SIG-M5 (cell line): Measurements from ENCODE around the gene SAMD9.
A peak's percentile ranks its signal among the peaks of the same experiment; 100 is the strongest.
"Not testable (repeated sequence)": the region's sequence is repeated elsewhere in the genome, so short reads cannot be mapped to it uniquely, and the experiment has no call there.

Source experiments
- DNase-seq: peaks from one replicate; lab custom pipeline; 2025; lab: John Stamatoyannopoulos, UW

The SAMD9 gene

DNA sequence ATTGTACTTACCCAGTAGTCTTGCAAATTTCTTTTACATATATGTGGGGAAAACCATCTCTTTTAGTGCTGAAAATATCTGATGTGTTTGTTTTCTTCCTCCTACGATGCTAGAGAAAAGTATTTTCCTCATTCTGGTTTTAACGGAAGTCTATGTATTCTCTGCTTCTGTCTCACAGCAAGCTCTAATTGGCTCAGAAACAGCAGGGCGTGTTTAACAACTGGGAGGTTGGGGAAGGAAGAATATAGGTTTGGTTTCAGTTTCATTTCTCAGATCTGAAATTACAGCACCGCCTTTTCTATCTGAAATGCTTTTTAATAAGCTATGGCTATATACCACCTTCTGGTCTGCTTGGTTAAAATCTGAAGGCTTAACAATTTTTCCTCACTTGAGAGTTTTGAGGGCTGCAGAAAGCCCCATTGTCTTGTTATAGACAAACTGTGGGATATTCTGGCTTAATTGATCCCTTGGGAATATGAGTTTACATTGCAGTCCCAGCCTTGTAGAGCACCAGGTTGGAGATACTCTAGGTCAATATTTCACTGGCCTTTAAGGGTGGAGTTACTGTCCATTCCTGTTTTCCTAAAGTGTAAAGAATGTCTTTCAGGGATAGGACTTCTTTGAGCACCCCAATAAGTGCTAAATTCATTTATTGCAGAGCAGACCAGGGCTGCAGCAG, at the start of gene SAMD9:
SAMD9 (minus strand) TSS at position 128 of the 679 bp plus-strand sequence. CDS start 11,882 bp downstream, outside the sequence.
- peak; percentile 79 for DNase-seq

DNA sequence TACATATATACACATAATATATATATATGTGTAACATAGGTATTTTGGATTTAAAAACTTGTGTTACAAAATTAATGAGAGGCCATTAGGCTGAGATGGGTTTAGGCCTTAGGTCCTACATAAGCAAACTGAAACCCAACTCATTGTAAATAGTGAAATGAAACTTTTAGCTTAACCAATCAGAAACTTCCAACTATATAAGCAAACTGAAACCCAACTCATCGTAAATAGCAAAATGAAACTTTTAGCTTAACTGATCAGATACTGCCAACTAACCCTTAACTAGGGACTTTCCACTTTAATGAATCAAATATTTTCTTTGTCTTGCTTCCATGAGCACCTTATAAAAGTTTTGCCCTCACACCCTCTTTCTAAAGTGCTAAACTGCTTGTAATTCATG, 47.7 kb upstream of the SAMD9 start:
- no peak for DNase-seq

DNA sequence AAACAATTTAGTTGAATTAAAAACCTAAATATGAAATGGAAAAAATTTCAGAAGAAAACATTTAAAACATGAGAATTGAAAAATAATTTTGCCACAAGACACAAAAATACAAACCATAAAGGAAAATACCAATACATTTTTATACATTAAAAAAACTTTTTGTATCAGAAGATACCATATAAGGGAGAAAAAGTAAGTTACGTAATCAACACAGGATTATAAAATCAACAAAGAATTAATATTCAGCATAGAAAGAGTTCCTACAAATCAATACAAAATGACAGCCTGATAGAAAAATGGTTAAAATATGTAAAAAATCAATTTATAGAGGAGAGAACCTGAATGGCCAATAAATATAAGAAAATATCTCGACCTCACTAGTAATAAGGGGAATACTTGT, 47.0 kb upstream of the SAMD9 start:
- no peak for DNase-seq

DNA sequence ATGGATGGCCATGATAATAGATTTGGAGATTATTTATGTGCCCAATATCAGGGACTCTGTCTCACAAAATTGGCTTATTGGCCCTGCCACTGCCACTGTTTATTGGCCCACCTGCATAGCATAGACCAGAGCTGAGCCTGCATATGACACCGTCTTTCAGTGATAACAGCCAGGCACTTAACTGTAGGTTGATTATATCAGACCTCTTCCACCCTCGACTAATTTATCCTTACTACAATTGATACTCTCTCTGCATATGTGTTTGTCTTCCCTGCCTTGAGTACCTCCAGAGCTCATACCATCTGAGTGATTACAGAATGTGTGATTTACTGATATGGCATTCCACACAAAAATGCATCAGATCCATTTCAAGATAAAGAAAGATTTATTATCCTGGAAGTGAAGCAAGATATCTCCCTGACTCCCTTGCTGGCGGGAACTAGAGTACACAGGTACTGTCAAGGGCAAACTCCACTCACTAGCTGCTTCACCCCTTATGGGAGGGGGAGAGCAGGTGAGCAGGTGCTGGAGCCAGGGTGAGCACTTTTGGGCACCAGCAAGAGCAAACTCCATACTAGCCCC, 43.5 kb upstream of the SAMD9 start:
- DNase-seq: no peak

DNA sequence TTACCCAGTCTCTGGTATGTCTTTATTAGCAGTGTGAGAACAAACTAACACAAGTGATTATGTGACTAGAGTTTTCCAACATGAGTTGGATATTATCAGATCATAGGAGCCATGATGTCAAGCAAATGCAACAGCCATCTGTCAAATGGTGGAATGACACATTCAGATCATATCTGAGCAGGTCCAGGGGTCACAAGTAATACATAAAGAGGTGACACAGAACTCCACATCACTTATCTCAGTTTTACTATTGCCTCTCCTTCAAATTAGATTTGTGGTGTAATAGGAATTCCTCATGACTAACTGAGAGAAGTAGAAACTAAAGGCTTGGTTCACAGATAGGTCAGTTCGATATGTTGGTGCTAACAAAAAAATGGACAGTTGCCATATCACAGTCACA, 42.6 kb upstream of the SAMD9 start:
- DNase-seq: no peak

DNA sequence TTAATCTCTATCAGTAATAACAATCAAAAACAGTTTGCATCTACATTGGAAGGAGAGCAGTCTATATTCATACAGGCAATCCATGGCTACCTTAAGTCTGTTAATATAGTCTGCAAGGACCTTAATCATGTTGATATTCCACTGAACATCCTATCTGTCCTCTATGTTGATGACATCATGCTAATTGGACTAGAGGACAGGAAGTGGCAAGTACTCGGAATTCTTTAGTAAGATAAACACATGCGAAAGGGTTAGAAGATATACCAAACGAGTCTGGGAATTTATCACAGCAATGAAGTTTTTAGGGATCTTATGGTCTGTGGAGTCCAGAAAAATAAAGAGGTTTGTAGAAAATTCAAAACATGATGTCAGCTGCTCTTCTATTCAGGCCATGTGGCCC, 41.7 kb upstream of the SAMD9 start:
- DNase-seq: no peak

GRCh38 chr7:93156884-93157283, 39.1 kb upstream of the SAMD9 start:
- DNase-seq: no peak

DNA sequence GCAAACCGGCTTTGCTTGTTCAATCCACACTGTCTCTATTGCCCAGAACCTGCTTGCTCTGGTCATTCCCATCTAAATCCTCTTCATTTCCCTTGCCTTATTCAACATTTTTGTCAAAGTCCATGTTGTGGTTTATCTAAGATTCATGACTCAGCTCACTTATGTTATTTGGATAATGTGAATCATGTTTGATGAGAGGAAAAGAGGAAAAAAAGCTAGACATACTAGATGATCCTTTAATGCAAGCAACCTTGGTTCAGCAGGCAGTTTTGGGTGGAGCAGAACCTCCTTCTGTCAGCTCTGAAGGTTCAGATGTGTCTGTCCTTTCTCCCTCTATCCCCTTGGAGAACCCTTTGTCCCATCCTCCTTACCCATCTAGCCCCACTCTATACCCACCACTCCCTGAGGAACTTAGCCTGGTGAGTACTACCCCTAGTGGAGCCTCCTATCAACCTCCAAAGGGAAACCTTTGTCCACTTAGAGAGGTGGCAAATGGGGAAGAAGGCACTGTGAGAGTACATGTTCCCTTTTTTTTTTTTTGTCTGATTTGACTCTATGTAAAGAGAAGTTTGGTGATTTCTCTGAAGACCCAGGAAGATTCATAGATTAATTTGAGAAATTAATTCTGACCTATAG, 32.5 kb upstream of the SAMD9 start:
- DNase-seq: no peak

DNA sequence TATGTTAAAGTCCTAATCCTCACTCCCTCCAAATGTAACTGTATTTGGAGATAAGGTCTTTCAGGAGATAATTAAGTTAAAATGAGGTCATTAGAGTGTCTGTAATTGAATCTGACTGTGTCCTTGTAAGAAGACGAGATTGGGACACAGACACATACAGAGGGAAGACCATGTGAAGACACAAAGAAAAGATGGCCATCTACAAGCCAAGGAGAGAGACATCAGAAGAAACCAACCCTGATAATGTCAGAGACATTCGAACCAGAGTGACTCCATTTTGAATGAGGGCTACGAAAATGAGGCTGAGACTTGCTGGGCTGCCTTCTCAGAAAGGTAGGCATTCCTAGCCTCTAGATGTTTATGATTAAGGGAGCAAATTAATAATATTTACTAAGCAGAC, 30.9 kb upstream of the SAMD9 start:
- DNase-seq: no peak

GRCh38 chr7:93148144-93148543, 30.4 kb upstream of the SAMD9 start, which contains the start of gene SAMD9L:
Gene SAMD9L (minus strand): TSS chr7:93148385. CDS start chr7:93135971, 12,414 bp downstream.
- DNase-seq: peak; percentile 44

DNA sequence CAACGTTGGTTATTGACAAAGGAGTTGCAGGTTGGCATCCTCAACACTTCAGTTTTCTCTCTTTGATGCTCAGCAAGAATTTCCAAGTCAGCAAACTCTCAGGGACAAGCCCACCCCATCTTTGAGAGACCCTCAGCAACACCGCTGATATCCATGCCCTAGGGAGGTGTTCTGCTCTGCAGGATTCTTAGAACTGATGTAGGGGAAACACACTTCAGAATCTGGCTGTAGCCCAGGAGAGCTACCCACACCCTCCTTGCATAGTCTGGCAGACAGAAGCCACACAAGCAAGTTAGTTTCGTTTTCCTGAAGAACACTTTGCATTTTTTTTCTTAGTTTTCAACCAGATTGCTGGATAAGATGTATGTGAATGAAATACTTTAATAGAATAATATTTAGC, 29.6 kb upstream of the SAMD9 start:
- no peak for DNase-seq

DNA sequence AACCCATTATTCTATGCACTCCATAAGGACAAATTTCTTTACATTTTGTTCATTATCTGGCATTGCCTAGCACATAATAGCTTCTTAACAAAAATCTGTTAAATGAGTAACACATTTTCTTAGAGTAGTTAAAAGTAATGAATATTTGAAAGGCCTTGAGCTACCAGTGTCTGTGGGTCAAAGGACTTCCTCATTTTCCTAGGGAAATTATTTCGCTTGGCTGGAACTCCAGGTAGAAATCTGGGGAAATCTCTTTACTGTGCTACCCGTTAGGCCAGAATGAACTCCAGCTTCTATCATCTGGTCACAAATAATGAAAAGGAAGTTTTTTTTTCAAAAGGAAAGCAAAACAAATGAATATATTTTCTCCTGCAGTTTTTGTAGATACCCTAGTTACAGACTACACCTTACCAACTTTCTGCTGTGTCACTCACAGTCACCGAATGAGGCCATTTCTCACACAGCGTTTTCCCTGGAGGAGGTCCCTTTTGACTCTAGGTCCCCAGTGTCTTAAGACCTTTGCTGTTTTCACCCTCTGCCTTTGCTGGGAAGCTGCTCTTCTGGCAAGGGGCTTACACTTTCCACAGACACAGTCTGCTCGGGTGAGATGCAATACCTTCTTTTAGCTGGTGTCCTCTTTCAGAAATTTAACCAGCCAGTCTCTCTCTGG, 28.8 kb upstream of the SAMD9 start:
- no peak for DNase-seq

DNA sequence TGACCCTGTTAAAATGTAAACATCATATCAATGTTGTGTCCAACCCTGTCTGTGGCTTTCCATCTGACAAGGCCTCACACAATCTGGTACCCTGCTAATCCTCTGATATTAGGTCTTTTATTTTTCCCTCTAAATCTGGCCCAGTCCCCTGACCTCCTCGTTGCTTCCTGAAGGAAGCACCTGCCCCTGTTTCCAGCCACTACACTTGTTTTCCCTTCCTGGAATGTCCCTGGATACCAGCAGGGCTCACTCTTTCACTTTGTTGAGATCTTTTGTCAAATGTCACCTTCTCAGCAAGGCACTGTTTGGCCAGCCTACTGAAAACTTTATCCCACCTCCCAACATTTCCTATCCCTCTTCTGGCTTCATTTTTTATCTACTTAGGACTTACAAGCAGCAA, 28.3 kb upstream of the SAMD9 start:
- DNase-seq: no peak

- no peak for DNase-seq
Observed at GRCh38 chr7:93145354-93145753, 27.6 kb upstream of the SAMD9 start.

DNA sequence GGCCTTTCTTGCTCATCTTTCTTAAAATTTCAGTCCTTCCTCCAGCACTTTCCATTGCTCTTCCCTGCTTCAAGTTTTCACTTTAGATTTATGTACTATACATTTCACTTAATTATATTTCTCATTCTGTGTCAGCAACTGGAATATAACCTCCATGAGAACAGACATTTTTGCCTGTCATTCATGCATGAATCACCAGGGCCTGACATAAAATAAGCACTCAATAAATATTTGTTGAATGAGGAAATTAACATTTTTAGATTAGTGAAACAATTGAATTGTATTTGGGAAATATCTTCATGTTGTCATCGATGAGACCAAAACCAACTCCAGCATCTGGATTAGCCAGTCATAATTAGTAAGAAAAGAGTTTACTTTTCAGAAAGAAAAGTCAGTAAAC, 24.3 kb upstream of the SAMD9 start:
- no peak for DNase-seq

- no peak for DNase-seq
Observed at GRCh38 chr7:93140582-93141191, 22.9 kb upstream of the SAMD9 start.

DNA sequence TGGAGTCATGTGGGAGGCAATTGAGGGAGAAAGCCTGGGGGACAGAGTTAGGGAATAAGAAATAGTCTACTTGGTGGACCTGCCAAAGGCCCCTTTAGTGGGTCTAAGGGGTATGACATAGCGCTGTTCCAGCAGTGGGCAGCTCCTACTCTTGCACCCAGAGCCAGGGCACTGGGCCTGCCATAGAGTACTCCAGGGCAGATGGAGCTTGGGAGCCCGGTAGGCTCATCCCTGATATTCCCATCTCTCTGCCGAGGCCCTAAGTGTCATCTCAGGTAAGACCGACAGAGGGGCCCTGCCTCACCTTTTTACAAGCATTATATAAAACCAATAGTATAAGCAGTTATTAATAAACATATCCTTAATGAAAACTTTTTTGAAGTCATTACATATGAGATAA, 20.8 kb upstream of the SAMD9 start:
- DNase-seq: no peak

DNA sequence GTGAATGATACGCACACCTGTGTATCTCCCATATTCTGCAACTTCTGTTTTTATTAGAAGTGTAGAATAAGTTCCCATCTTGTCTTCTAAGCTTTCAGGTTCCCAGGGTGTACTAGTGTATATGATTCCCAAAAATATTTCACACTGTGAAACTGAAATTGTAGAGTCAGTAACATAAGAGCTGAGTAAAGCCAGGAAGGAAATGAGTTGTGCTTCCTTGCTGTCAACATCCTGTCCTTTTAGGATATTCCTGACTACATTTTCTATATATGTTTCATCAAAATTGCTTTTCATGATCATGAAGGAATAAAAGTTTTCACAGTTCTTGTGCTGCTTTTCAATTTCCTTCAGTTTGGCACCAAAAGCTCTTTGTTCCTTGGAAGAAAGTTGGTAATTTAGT, 15.2 kb upstream of the SAMD9 start:
- DNase-seq: no peak

GRCh38 chr7:93132216-93132615, 14.4 kb upstream of the SAMD9 start:
- DNase-seq: no peak

DNA sequence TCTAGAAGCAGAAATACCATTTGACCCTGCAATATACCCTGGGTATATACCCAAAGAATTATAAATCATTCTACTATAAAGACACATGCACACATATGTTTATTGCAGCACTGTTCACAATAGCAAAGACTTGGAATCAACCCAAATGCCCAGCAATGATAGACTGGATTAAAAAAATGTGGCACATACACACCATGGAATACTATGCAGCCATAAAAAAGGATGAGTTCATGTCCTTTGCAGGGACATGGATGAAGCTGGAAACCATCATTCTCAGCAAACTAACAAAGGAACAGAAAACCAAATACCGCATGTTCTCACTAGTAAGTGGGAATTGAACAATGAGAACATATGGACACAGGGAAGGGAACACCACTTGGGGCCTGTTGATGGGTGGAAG, 9.2 kb upstream of the SAMD9 start:
- not testable (repeated sequence) for DNase-seq

- DNase-seq: not testable (repeated sequence)
Observed at GRCh38 chr7:93123532-93123931, 5.8 kb upstream of the SAMD9 start.
